ENCODE measurements around the gene AMZ1.

Gene AMZ1

GRCh38 chr7:2687881-2688318 is at the start of gene AMZ1:
Gene AMZ1 (plus strand): TSS chr7:2688202. CDS start chr7:2700452, 12,250 bp downstream.
- no peak for DNase-seq

- no peak for DNase-seq
Measured at GRCh38 chr7:2638224-2638991, 49.6 kb upstream of the AMZ1 start.

GRCh38 chr7:2639181-2639681 is 48.8 kb upstream of the AMZ1 start:
- no peak for DNase-seq

- DNase-seq: no peak
Measured at GRCh38 chr7:2639695-2640481, 48.1 kb upstream of the AMZ1 start.

- no peak for DNase-seq
Measured at GRCh38 chr7:2640482-2640830, 47.5 kb upstream of the AMZ1 start.

GRCh38 chr7:2640846-2641316 is 47.1 kb upstream of the AMZ1 start:
- DNase-seq: no peak

GRCh38 chr7:2641406-2642393 is 46.3 kb upstream of the AMZ1 start:
- no peak for DNase-seq

GRCh38 chr7:2643386-2644219 is 44.4 kb upstream of the AMZ1 start:
- no peak for DNase-seq

GRCh38 chr7:2644220-2644561 is 43.8 kb upstream of the AMZ1 start:
- DNase-seq: no peak

GRCh38 chr7:2644562-2645273 is 43.3 kb upstream of the AMZ1 start:
- DNase-seq: no peak

GRCh38 chr7:2645274-2645868 is 42.6 kb upstream of the AMZ1 start:
- peak; percentile 47 for DNase-seq

- DNase-seq: no peak
Measured at GRCh38 chr7:2646336-2646679, 41.7 kb upstream of the AMZ1 start.

GRCh38 chr7:2646680-2647571 is 41.1 kb upstream of the AMZ1 start:
- DNase-seq: no peak

GRCh38 chr7:2647594-2648172 is 40.3 kb upstream of the AMZ1 start:
- no peak for DNase-seq

- no peak for DNase-seq
Measured at GRCh38 chr7:2649139-2649838, 38.7 kb upstream of the AMZ1 start.

GRCh38 chr7:2649991-2650390 is 38.0 kb upstream of the AMZ1 start:
- no peak for DNase-seq

GRCh38 chr7:2650451-2650850 is 37.6 kb upstream of the AMZ1 start:
- no peak for DNase-seq

GRCh38 chr7:2651336-2651735 is 36.7 kb upstream of the AMZ1 start:
- no peak for DNase-seq

Measured in activated CD4-positive, alpha-beta T cell treated with anti-CD3 and anti-CD28 coated beads, Interleukin-2, amount 50 U/mL, for 16 hours (primary cell).